Measurements from ENCODE around the gene STAT4. TPM values are rescaled to one million over a fixed set of nuclear protein-coding genes. Genes with fewer than 3 reads are reported as not detected.
A peak's percentile ranks its signal among the peaks of the same experiment; 100 is the strongest.

The STAT4 gene
- total and polyA plus RNA-seq, 5 donors from 2014 or later, result 22.7 to 60.0 (median 28.8) TPM

GRCh38 chr2:190981333-190981732, 169.5 kb downstream of the STAT4 start:
- Histone ChIP-seq H3K4me1 (ENCODE audit: control insufficient read depth, insufficient read depth, low read length, poor library complexity, severe bottlenecking) (no peaks in the 10 kb centered on the region), H3K36me3 (ENCODE audit: control insufficient read depth, insufficient read depth, low read length) (peaks cover 100% of the 10 kb centered on the region), H3K9me3 (ENCODE audit: control insufficient read depth in 2 of 2, low read length in 2 of 2) (no peaks in the 10 kb centered on the region), H3K27me3 (ENCODE audit: control insufficient read depth, insufficient read depth, low read length) (no peaks in the 10 kb centered on the region), H3K4me3 (ENCODE audit: low read depth, low read length) (no peak overlapping the region), H3K27ac (ENCODE audit: insufficient read depth, low read length, poor library complexity, severe bottlenecking) (peak overlapping the region; percentile 36)
- ATAC-seq (ENCODE audit: low read depth in 2 of 2) (no peak), DNase-seq (no peak)
- peak overlapping the region; percentile 75 to 95 (median 84) for H3K27ac Mint-ChIP-seq
- no peaks in the 10 kb centered on the region for H3K27me3 Mint-ChIP-seq
- H3K9me3 Mint-ChIP-seq, result no peaks in the 10 kb centered on the region
- H3K36me3 Mint-ChIP-seq, result peaks cover 84% of the 10 kb centered on the region
- H3K4me3 Mint-ChIP-seq, result no peak overlapping the region
- peaks cover 5 to 53% (median 30%) of the 10 kb centered on the region in 4 donors for H3K4me1 Mint-ChIP-seq

GRCh38 chr2:190980630-190981209, 170.1 kb downstream of the STAT4 start:
- H3K27ac ChIP-seq (ENCODE audit: insufficient read depth, low read length, poor library complexity, severe bottlenecking), result no peak overlapping the region
- H3K36me3 Mint-ChIP-seq, result peaks cover 84% of the 10 kb centered on the region
- no peaks in the 10 kb centered on the region for H3K27me3 Mint-ChIP-seq
- H3K27me3 ChIP-seq (ENCODE audit: control insufficient read depth, insufficient read depth, low read length), result no peaks in the 10 kb centered on the region
- peak overlapping the region in 1 of 4 donors; percentile 21 for H3K4me3 Mint-ChIP-seq
- peak overlapping the region; percentile 75 to 95 (median 84) for H3K27ac Mint-ChIP-seq
- DNase-seq (no peak), ATAC-seq (ENCODE audit: low read depth in 2 of 2) (no peak)
- peaks cover 100% of the 10 kb centered on the region for H3K36me3 ChIP-seq (ENCODE audit: control insufficient read depth, insufficient read depth, low read length)
- no peaks in the 10 kb centered on the region for H3K9me3 Mint-ChIP-seq
- H3K4me1 Mint-ChIP-seq, result peaks cover 5 to 53% (median 31%) of the 10 kb centered on the region in 4 donors
- no peaks in the 10 kb centered on the region for H3K9me3 ChIP-seq (ENCODE audit: control insufficient read depth in 2 of 2, low read length in 2 of 2)
- H3K4me1 ChIP-seq (ENCODE audit: control insufficient read depth, insufficient read depth, low read length, poor library complexity, severe bottlenecking), result no peaks in the 10 kb centered on the region
- no peak overlapping the region for H3K4me3 ChIP-seq (ENCODE audit: low read depth, low read length)

- Histone ChIP-seq H3K27ac (ENCODE audit: insufficient read depth, low read length, poor library complexity, severe bottlenecking) (peak overlapping the region; percentile 39), H3K4me1 (ENCODE audit: control insufficient read depth, insufficient read depth, low read length, poor library complexity, severe bottlenecking) (no peaks in the 10 kb centered on the region), H3K36me3 (ENCODE audit: control insufficient read depth, insufficient read depth, low read length) (peaks cover 100% of the 10 kb centered on the region), H3K4me3 (ENCODE audit: low read depth, low read length) (no peak overlapping the region), H3K27me3 (ENCODE audit: control insufficient read depth, insufficient read depth, low read length) (no peaks in the 10 kb centered on the region), H3K9me3 (ENCODE audit: control insufficient read depth in 2 of 2, low read length in 2 of 2) (no peaks in the 10 kb centered on the region)
- Mint-ChIP-seq H3K27me3 (no peaks in the 10 kb centered on the region), H3K4me1 (peaks cover 5 to 49% (median 29%) of the 10 kb centered on the region in 4 donors), H3K4me3 (peak overlapping the region in 1 of 4 donors; percentile 28), H3K27ac (peak overlapping the region; percentile 75 to 84 (median 83)), H3K9me3 (no peaks in the 10 kb centered on the region), H3K36me3 (peaks cover 84% of the 10 kb centered on the region)
- ATAC-seq (ENCODE audit: low read depth in 2 of 2), result no peak
- DNase-seq, result no peak
These were observed 170.7 kb downstream of the STAT4 start for GRCh38 chr2:190979906-190980629.

Other genes starting within 250 kb of the STAT4 start
- 262 TPM for gene STAT1, start 136.8 kb downstream of the STAT4 start, total RNA-seq
- 100 to 1,000 TPM; 198 to 331 (median 274) TPM for gene STAT1, start 136.8 kb downstream of the STAT4 start, polyA plus RNA-seq
- not detected for gene MYO1B, start 94.4 kb upstream of the STAT4 start, total RNA-seq
- not detected for gene MYO1B, start 94.4 kb upstream of the STAT4 start, polyA plus RNA-seq

All from CD4-positive, CD25-positive, alpha-beta regulatory T cell (primary cell).